HepG2 (cell line): ENCODE measurements around the gene PDHX. TPM values are rescaled to one million over a fixed set of nuclear protein-coding genes. Genes with fewer than 3 reads are reported as not detected.

Experiments used
- ATAC-seq: fragments of 200-7000 bp; cut with Tn5 transposase; 3 replicates; pipeline ENCODE4 v1.9.1; 2020; ENCODE audit warnings: mild to moderate bottlenecking, moderate library complexity
- BruUV-seq: library from RNA; stranded (reverse); fragments of 400-500 nt; replicated peaks from 2 replicates; lab custom pipeline; 2021; lab: Mats Ljungman, UMichigan
- CTCF ChIA-PET: fragments of 300-600 bp; formaldehyde crosslinking; extraction: SDS; loops from one replicate; lab custom pipeline; 2021; ENCODE audit warnings: low total read pairs, inconsistent platforms, low intra/inter-chr PET ratio; lab: Yijun Ruan, JAX
- POLR2A ChIA-PET: fragments of 350-600 bp; sonication (Branson Sonifier 250); formaldehyde crosslinking; loops from one replicate; lab custom pipeline; 2020; ENCODE audit warnings: antibody characterized with exemption, inconsistent platforms; lab: Yijun Ruan, JAX
- DNase-seq: peaks from one replicate; pipeline ENCODE4 v3.0.0-alpha.2; 2015; ENCODE audit warnings: low spot score
- FAIRE-seq: peaks from 3 replicates; lab custom pipeline; 2011; peaks lifted over from hg19 to GRCh38; lab: Jason Lieb, UNC
- H2AFZ ChIP-seq: one replicate; pipeline ENCODE4 v1.6.1; 2011; ENCODE audit warnings: low read length, inconsistent platforms
- H3K27ac ChIP-seq: fragments of 300-600 bp; 3 replicates; pipeline ENCODE4 v1.8.0; 2011; ENCODE audit warnings: mixed run types, mild to moderate bottlenecking, mixed read lengths, low read length, inconsistent platforms; ENCODE audit not compliant: insufficient read depth; ENCODE audit errors: extremely low read length
- H3K27me3 ChIP-seq, 2 experiments: fragments of 200-600 bp in 1 of 2; 2 replicates in 1 of 2; 3 replicates in 1 of 2; pipeline versions ENCODE4 v1.6.0 to v1.8.0; 2011; ENCODE audit warnings: low read length in 2 of 2, mild to moderate bottlenecking in 2 of 2, moderate library complexity in 2 of 2, inconsistent platforms in 1 of 2; ENCODE audit not compliant: insufficient read depth in 2 of 2, control insufficient read depth in 1 of 2
- H3K36me3 ChIP-seq, 2 experiments: fragments of 200-600 bp in 1 of 2; replicated peaks in 1 of 2; 2 replicates in 1 of 2; 3 replicates in 1 of 2; pipeline versions ENCODE4 v1.5.1 to v1.8.0; 2011; ENCODE audit warnings: low read length in 2 of 2, inconsistent platforms in 1 of 2; ENCODE audit not compliant: insufficient read depth in 2 of 2, control insufficient read depth in 1 of 2
- H3K4me1 ChIP-seq: 2 replicates; pipeline ENCODE4 v1.5.1; 2012; ENCODE audit warnings: low read length, inconsistent platforms; ENCODE audit not compliant: insufficient read depth
- H3K4me2 ChIP-seq: 2 replicates; pipeline ENCODE4 v1.6.0; 2011; ENCODE audit warnings: low read depth, low read length, inconsistent platforms
- H3K4me3 ChIP-seq, 3 experiments: fragments of 200-600 bp in 1 of 3; sonication (generic), shearing (Covaris generic) in 1 of 3; replicated peaks in 1 of 3; 2 replicates each; pipeline ENCODE4 v1.5.1; 2011 to 2016; ENCODE audit warnings: low read length in 3 of 3, inconsistent platforms in 2 of 3, low read depth in 2 of 3, mild to moderate bottlenecking in 2 of 3, control low read depth in 1 of 3, mixed read lengths in 1 of 3; ENCODE audit not compliant: insufficient read depth in 1 of 3
- H3K79me2 ChIP-seq: one replicate; pipeline ENCODE4 v1.6.1; 2011; ENCODE audit warnings: low read length, inconsistent platforms; ENCODE audit not compliant: insufficient read depth
- H3K9ac ChIP-seq: 2 replicates; pipeline ENCODE4 v1.6.0; 2011; ENCODE audit warnings: mild to moderate bottlenecking, low read depth, low read length, inconsistent platforms; ENCODE audit not compliant: insufficient read depth
- H3K9me3 ChIP-seq: 2 replicates; pipeline ENCODE4 v1.5.1; 2012; ENCODE audit warnings: mild to moderate bottlenecking, low read length
- H4K20me1 ChIP-seq: 2 replicates; pipeline ENCODE4 v1.6.0; 2011; ENCODE audit warnings: inconsistent platforms, mild to moderate bottlenecking, low read length, moderate library complexity; ENCODE audit not compliant: insufficient read depth
- HDAC6 ChIP-seq: fragments of 200-600 bp; sonication (generic); IDR thresholded peaks from 2 replicates; pipeline ENCODE4 v1.7.0; 2017; ENCODE audit warnings: mild to moderate bottlenecking, antibody characterized with exemption, low read length, low read depth
- ZBTB40 ChIP-seq, 2 experiments: fragments of 450-650 bp in 1 of 2; sonication (generic) in 1 of 2; formaldehyde crosslinking in 1 of 2; IDR thresholded peaks; 2 replicates each; pipeline versions ENCODE4 v1.6.1 to v1.8.0; 2016 to 2022; ENCODE audit warnings: antibody characterized with exemption in 1 of 2, mild to moderate bottlenecking in 1 of 2, missing genetic modification reagents in 1 of 2
- WGBS: methylation state at CpG from one replicate; pipeline ENCODE4 v1.1.6; 2017; ENCODE audit warnings: low lambda C conversion rate; 5-methylcytosine and 5-hydroxymethylcytosine counted together
- in situ Hi-C: cut with HindIII; loops from 2 replicates; pipeline ENCODE4 v1.10.0; 2017; ENCODE audit warnings: low pct_unique_long_range_greater_than_20kb; ENCODE audit not compliant: extremely low pct_ligation_motif_present
- intact Hi-C: fragments of 100-400 bp; cut with micrococcal nuclease; formaldehyde crosslinking; loops from one replicate; pipeline ENCODE4 v1.10.0; 2022; ENCODE audit not compliant: unreplicated experiment
- polyA plus RNA-seq, 8 experiments: library from polyadenylated mRNA; depleted of rRNA in 3 of 8; stranded (reverse) in 7 of 8; unstranded in 1 of 8; fragments of >200 nt; fragmentation: Illumina TruSeq in 4 of 8; extraction: Trizol in 4 of 8; gene quantifications; 2 replicates each; pipeline versions ENCODE4 v1.2.1 to v1.2.3, GENCODE V29; 2011 to 2016; ENCODE audit warnings: low read depth in 4 of 8, missing spikeins in 1 of 8, mixed read lengths in 1 of 8; ENCODE audit not compliant: insufficient read depth in 1 of 8
- total RNA-seq, 5 experiments: library from RNA; depleted of rRNA; stranded (reverse); fragments of >200 nt; fragmentation: Illumina TruSeq; extraction: Trizol; gene quantifications; 2 replicates each; pipeline ENCODE4 v1.2.3, GENCODE V29; 2016; ENCODE audit warnings: low read depth in 1 of 5

Gene PDHX
- total and polyA plus RNA-seq, 2 of the 13 experiments (the other 11 are each of a cell fraction or from before 2014, with no cell fraction given), result 41.0 to 73.8 TPM

DNA sequence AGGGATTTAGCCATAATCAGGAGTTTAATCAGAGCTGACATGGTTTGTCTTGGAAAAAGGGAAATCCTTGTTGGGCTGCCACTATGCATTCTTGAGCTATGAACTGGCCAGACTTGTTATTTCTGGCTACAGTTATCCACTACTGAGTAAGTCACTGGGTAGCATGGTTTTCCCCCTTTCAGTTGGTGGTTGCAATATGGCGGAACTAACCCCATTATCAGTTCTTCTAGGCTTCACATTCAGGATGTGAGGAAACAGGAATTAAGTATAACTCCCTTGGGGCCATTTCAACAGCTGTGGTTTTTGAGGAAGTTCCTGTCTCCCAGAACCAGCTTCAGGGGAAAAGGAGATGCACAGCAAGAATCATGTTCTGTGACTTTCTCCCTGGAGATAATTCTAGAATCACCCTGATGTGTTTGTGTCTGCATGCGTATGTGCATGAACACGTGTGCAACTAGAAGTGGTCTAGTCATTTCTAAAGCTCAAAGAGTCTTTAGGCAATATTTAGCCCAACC lies 119.5 kb downstream of the PDHX start:
- H2AFZ ChIP-seq, result no peak overlapping the region
- DNase-seq (no peak), ATAC-seq (no peak), FAIRE-seq (no peak)
- TF ChIP-seq HDAC6, result no peak
- no peak for TF ChIP-seq ZBTB40 (IDR thresholded peaks at IDR 0.05)
- no peak for TF ChIP-seq ZBTB40 (CRISPR knock-in tag; IDR thresholded peaks at IDR 0.05)
- no peak overlapping the region for H3K4me2 ChIP-seq
- ChIA-PET POLR2A (no interaction called here), CTCF (no interaction called here)
- H3K27me3 ChIP-seq, result peaks cover 0 to 3% of the 10 kb centered on the region in 2 experiments; a peak in 3 of 5 replicates
- H3K79me2 ChIP-seq, result no peaks in the 10 kb centered on the region
- no peak overlapping the region for H3K27ac ChIP-seq
- 36% methylated on average over 3 of the region's 3 CpGs for WGBS
- intact Hi-C loops (no loop called here), in situ Hi-C loops (no loop called here)
- H3K9me3 ChIP-seq, result no peaks in the 10 kb centered on the region
- no peaks in the 10 kb centered on the region for H3K36me3 ChIP-seq
- no TSS peak for BruUV-seq
- no peak overlapping the region for H3K4me3 ChIP-seq
- H4K20me1 ChIP-seq, result no peaks in the 10 kb centered on the region
- H3K9ac ChIP-seq, result no peak overlapping the region
- H3K4me1 ChIP-seq, result no peaks in the 10 kb centered on the region
